ENCODE measurements around the gene MGP.

Gene MGP

DNA sequence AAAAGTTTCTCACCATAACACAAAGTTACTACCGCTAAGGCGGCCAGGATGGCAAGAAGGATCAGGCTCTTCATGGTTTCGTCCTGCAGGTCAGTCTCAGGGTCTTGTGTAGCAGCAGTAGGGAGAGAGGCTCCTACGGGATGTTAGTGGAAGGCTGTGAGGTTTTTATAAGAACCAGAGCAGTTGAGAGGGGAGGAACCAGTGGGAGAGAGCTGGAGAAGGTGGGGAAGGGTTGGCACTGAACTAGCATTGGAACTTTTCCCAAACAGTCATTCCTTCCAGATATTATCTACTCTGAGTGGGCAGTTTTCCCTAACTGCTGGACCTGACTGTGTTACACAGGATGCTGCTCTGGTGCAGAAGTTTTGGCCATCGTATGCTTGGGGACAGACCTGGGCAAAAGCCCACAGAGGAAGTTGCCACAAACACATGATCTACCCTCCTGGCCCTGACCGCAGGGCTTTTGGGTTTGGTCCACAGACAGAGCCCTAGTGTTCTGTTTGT is at the start of gene MGP:
MGP (minus strand) TSS at position 137 of the 504 bp plus-strand sequence; CDS start at position 74, 63 bp downstream.
- Histone ChIP-seq H3K27me3 (ENCODE audit: control insufficient read depth in 5 of 5, insufficient read depth in 4 of 5, low read length in 5 of 5) (no peaks in the 10 kb centered on the region), H3K4me3 (ENCODE audit: low read depth in 1 of 5, low read length in 5 of 5) (peak within 1 kb of the TSS; percentile 48 to 76 (median 64))

DNA sequence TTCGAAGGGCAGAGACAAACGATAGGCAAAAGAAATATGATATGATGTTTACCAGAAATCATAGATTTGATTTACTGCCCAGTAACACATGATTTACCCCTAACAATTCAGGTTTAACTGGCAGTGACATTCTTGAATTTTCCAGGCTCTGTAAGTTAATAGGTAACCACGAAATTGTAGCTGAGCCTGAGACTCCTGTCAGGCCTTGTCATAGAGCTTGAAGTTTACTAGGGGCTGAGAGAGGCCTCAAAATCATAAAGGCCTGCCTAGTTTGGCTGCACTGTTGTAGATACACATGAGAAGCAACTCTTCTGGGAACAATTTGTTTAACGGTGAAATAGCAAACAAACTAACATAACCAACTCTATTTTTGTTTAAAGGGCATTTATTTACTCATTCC is 49.4 kb upstream of the MGP start:
- H3K27ac ChIP-seq (ENCODE audit: low read depth, low read length): no peak overlapping the region
- H3K9ac ChIP-seq (ENCODE audit: low read length in 5 of 5): no peak overlapping the region
- no peak overlapping the region for H3K4me3 ChIP-seq (ENCODE audit: low read depth in 1 of 5, low read length in 5 of 5)
- no peaks in the 10 kb centered on the region for H3K27me3 ChIP-seq (ENCODE audit: control insufficient read depth in 5 of 5, insufficient read depth in 4 of 5, low read length in 5 of 5)
- H3K4me1 ChIP-seq (ENCODE audit: control insufficient read depth in 5 of 5, insufficient read depth in 5 of 5, low read length in 5 of 5): no peaks in the 10 kb centered on the region
- no peaks in the 10 kb centered on the region for H3K9me3 ChIP-seq (ENCODE audit: control insufficient read depth in 5 of 5, low read length in 5 of 5)
- no peaks in the 10 kb centered on the region for H3K36me3 ChIP-seq (ENCODE audit: control insufficient read depth in 5 of 5, insufficient read depth in 5 of 5, low read length in 5 of 5)

More for the DNA sequence above, at the start of gene MGP:
- Histone ChIP-seq H3K9me3 (ENCODE audit: control insufficient read depth in 5 of 5, low read length in 5 of 5) (no peaks in the 10 kb centered on the region), H3K27ac (ENCODE audit: low read depth, low read length) (peak within 1 kb of the TSS; percentile 76), H3K4me1 (ENCODE audit: control insufficient read depth in 5 of 5, insufficient read depth in 5 of 5, low read length in 5 of 5) (peaks cover 0 to 27% (median 19%) of the 10 kb centered on the region in 5 donors), H3K36me3 (ENCODE audit: control insufficient read depth in 5 of 5, insufficient read depth in 5 of 5, low read length in 5 of 5) (peaks cover 0 to 7% (median 0%) of the 10 kb centered on the region in 5 donors), H3K9ac (ENCODE audit: low read length in 5 of 5) (peak within 1 kb of the TSS; percentile 22 to 75 (median 65))

GRCh38 chr12:14934511-14934910 is 48.9 kb upstream of the MGP start:
- Histone ChIP-seq H3K4me3 (ENCODE audit: low read depth in 1 of 5, low read length in 5 of 5) (no peak overlapping the region), H3K4me1 (ENCODE audit: control insufficient read depth in 5 of 5, insufficient read depth in 5 of 5, low read length in 5 of 5) (no peaks in the 10 kb centered on the region), H3K9ac (ENCODE audit: low read length in 5 of 5) (no peak overlapping the region), H3K27ac (ENCODE audit: low read depth, low read length) (no peak overlapping the region), H3K36me3 (ENCODE audit: control insufficient read depth in 5 of 5, insufficient read depth in 5 of 5, low read length in 5 of 5) (no peaks in the 10 kb centered on the region), H3K9me3 (ENCODE audit: control insufficient read depth in 5 of 5, low read length in 5 of 5) (no peaks in the 10 kb centered on the region), H3K27me3 (ENCODE audit: control insufficient read depth in 5 of 5, insufficient read depth in 4 of 5, low read length in 5 of 5) (no peaks in the 10 kb centered on the region)

- H3K36me3 ChIP-seq (ENCODE audit: control insufficient read depth in 5 of 5, insufficient read depth in 5 of 5, low read length in 5 of 5): no peaks in the 10 kb centered on the region
- H3K9ac ChIP-seq (ENCODE audit: low read length in 5 of 5): no peak overlapping the region
- peaks cover 0 to 6% (median 0%) of the 10 kb centered on the region in 5 donors for H3K4me1 ChIP-seq (ENCODE audit: control insufficient read depth in 5 of 5, insufficient read depth in 5 of 5, low read length in 5 of 5)
- no peaks in the 10 kb centered on the region for H3K9me3 ChIP-seq (ENCODE audit: control insufficient read depth in 5 of 5, low read length in 5 of 5)
- no peak overlapping the region for H3K4me3 ChIP-seq (ENCODE audit: low read depth in 1 of 5, low read length in 5 of 5)
- no peak overlapping the region for H3K27ac ChIP-seq (ENCODE audit: low read depth, low read length)
- H3K27me3 ChIP-seq (ENCODE audit: control insufficient read depth in 5 of 5, insufficient read depth in 4 of 5, low read length in 5 of 5): peaks cover 0 to 4% (median 0%) of the 10 kb centered on the region in 5 donors
Measured at GRCh38 chr12:14931791-14932560, 46.3 kb upstream of the MGP start.

- Histone ChIP-seq H3K36me3 (ENCODE audit: control insufficient read depth in 5 of 5, insufficient read depth in 5 of 5, low read length in 5 of 5) (no peaks in the 10 kb centered on the region), H3K9ac (ENCODE audit: low read length in 5 of 5) (no peak overlapping the region), H3K4me3 (ENCODE audit: low read depth in 1 of 5, low read length in 5 of 5) (no peak overlapping the region), H3K27ac (ENCODE audit: low read depth, low read length) (no peak overlapping the region), H3K9me3 (ENCODE audit: control insufficient read depth in 5 of 5, low read length in 5 of 5) (no peaks in the 10 kb centered on the region), H3K27me3 (ENCODE audit: control insufficient read depth in 5 of 5, insufficient read depth in 4 of 5, low read length in 5 of 5) (peaks cover 0 to 4% (median 0%) of the 10 kb centered on the region in 5 donors), H3K4me1 (ENCODE audit: control insufficient read depth in 5 of 5, insufficient read depth in 5 of 5, low read length in 5 of 5) (peaks cover 0 to 6% (median 0%) of the 10 kb centered on the region in 5 donors)
Measured at GRCh38 chr12:14931359-14931758, 45.7 kb upstream of the MGP start.

DNA sequence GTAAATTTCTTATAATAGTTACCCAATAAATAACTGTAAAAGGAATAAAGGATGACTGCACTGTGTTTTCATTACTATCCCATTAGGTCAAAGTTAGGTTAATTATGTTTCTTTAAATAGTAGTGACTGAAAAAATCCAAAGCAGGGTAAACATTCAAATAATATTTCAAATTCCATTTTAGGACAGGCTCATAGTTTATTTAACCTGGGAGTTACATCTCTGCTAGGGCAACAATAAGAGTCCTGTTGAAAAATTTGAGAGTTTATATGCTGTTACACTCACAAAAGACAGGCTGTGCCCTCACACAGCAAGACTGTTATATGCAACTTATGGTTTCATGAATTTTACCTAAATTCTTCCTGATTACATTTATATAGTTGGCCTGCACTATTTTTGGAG is 44.6 kb upstream of the MGP start:
- Histone ChIP-seq H3K4me3 (ENCODE audit: low read depth in 1 of 5, low read length in 5 of 5) (no peak overlapping the region), H3K4me1 (ENCODE audit: control insufficient read depth in 5 of 5, insufficient read depth in 5 of 5, low read length in 5 of 5) (peaks cover 0 to 6% (median 0%) of the 10 kb centered on the region in 5 donors), H3K27ac (ENCODE audit: low read depth, low read length) (no peak overlapping the region)

DNA sequence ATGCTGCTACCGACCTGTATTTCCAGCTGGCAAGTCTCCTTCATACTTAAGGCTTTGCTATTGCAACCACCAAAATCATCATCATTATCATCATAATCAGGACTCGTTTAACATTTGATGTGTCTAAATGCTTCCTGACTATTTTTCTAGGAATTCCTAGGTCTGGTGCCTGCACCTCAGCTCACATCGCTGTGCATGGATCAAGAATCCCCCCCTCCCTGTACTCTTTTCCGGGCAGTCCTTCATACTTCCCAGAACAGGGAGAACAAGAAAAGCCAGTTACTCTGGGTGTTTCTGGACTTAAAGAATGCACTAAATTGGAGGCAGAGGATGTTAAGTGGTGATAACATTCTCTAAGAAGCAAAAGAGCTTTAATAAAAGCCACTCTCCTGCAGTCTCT is 43.3 kb upstream of the MGP start:
- Histone ChIP-seq H3K27ac (ENCODE audit: low read depth, low read length) (no peak overlapping the region), H3K4me1 (ENCODE audit: control insufficient read depth in 5 of 5, insufficient read depth in 5 of 5, low read length in 5 of 5) (peaks cover 0 to 6% (median 0%) of the 10 kb centered on the region in 5 donors), H3K4me3 (ENCODE audit: low read depth in 1 of 5, low read length in 5 of 5) (peak overlapping the region in 1 of 5 donors; percentile 22), H3K27me3 (ENCODE audit: control insufficient read depth in 5 of 5, insufficient read depth in 4 of 5, low read length in 5 of 5) (peaks cover 0 to 4% (median 0%) of the 10 kb centered on the region in 5 donors), H3K36me3 (ENCODE audit: control insufficient read depth in 5 of 5, insufficient read depth in 5 of 5, low read length in 5 of 5) (no peaks in the 10 kb centered on the region), H3K9ac (ENCODE audit: low read length in 5 of 5) (no peak overlapping the region), H3K9me3 (ENCODE audit: control insufficient read depth in 5 of 5, low read length in 5 of 5) (no peaks in the 10 kb centered on the region)

More for the DNA sequence above, 44.6 kb upstream of the MGP start:
- no peaks in the 10 kb centered on the region for H3K36me3 ChIP-seq (ENCODE audit: control insufficient read depth in 5 of 5, insufficient read depth in 5 of 5, low read length in 5 of 5)
- H3K9ac ChIP-seq (ENCODE audit: low read length in 5 of 5): no peak overlapping the region
- H3K9me3 ChIP-seq (ENCODE audit: control insufficient read depth in 5 of 5, low read length in 5 of 5): no peaks in the 10 kb centered on the region
- peaks cover 0 to 4% (median 0%) of the 10 kb centered on the region in 5 donors for H3K27me3 ChIP-seq (ENCODE audit: control insufficient read depth in 5 of 5, insufficient read depth in 4 of 5, low read length in 5 of 5)

- no peak overlapping the region for H3K9ac ChIP-seq (ENCODE audit: low read length in 5 of 5)
- no peak overlapping the region for H3K27ac ChIP-seq (ENCODE audit: low read depth, low read length)
- no peak overlapping the region for H3K4me3 ChIP-seq (ENCODE audit: low read depth in 1 of 5, low read length in 5 of 5)
- H3K4me1 ChIP-seq (ENCODE audit: control insufficient read depth in 5 of 5, insufficient read depth in 5 of 5, low read length in 5 of 5): peaks cover 0 to 6% (median 0%) of the 10 kb centered on the region in 5 donors
- H3K27me3 ChIP-seq (ENCODE audit: control insufficient read depth in 5 of 5, insufficient read depth in 4 of 5, low read length in 5 of 5): peaks cover 0 to 4% (median 0%) of the 10 kb centered on the region in 5 donors
- no peaks in the 10 kb centered on the region for H3K36me3 ChIP-seq (ENCODE audit: control insufficient read depth in 5 of 5, insufficient read depth in 5 of 5, low read length in 5 of 5)
- no peaks in the 10 kb centered on the region for H3K9me3 ChIP-seq (ENCODE audit: control insufficient read depth in 5 of 5, low read length in 5 of 5)
Measured at GRCh38 chr12:14927267-14927666, 41.6 kb upstream of the MGP start.

DNA sequence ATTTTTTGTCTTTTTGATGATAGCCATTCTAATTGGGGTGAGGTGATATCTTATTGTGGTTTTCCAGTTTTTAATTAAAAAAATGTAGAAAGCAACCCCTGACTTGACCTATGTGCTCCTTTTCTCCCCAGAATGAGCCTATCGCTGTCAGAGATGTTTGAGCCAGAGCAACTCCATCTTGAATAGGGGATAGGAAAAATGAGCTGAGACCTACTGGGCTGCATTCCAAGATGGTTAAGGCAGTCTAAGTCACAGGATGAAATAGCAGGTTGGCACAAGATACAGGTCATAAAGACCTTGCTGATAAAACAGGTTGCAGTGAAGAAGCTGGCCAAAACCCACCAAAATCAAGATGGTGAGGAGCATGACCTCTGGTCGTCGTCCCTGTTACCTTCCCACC is 38.9 kb upstream of the MGP start:
- H3K4me3 ChIP-seq (ENCODE audit: low read depth in 1 of 5, low read length in 5 of 5): no peak overlapping the region
- H3K27ac ChIP-seq (ENCODE audit: low read depth, low read length): no peak overlapping the region
- peaks cover 0 to 6% (median 0%) of the 10 kb centered on the region in 5 donors for H3K4me1 ChIP-seq (ENCODE audit: control insufficient read depth in 5 of 5, insufficient read depth in 5 of 5, low read length in 5 of 5)
- H3K27me3 ChIP-seq (ENCODE audit: control insufficient read depth in 5 of 5, insufficient read depth in 4 of 5, low read length in 5 of 5): peaks cover 0 to 4% (median 0%) of the 10 kb centered on the region in 5 donors
- no peak overlapping the region for H3K9ac ChIP-seq (ENCODE audit: low read length in 5 of 5)
- H3K36me3 ChIP-seq (ENCODE audit: control insufficient read depth in 5 of 5, insufficient read depth in 5 of 5, low read length in 5 of 5): no peaks in the 10 kb centered on the region
- H3K9me3 ChIP-seq (ENCODE audit: control insufficient read depth in 5 of 5, low read length in 5 of 5): no peaks in the 10 kb centered on the region

- no peak overlapping the region for H3K4me3 ChIP-seq (ENCODE audit: low read depth in 1 of 5, low read length in 5 of 5)
- H3K4me1 ChIP-seq (ENCODE audit: control insufficient read depth in 5 of 5, insufficient read depth in 5 of 5, low read length in 5 of 5): peaks cover 0 to 3% (median 0%) of the 10 kb centered on the region in 5 donors
- H3K27me3 ChIP-seq (ENCODE audit: control insufficient read depth in 5 of 5, insufficient read depth in 4 of 5, low read length in 5 of 5): peaks cover 0 to 2% (median 0%) of the 10 kb centered on the region in 5 donors
- H3K27ac ChIP-seq (ENCODE audit: low read depth, low read length): no peak overlapping the region
- peaks cover 0 to 3% (median 0%) of the 10 kb centered on the region in 5 donors for H3K36me3 ChIP-seq (ENCODE audit: control insufficient read depth in 5 of 5, insufficient read depth in 5 of 5, low read length in 5 of 5)
- no peak overlapping the region for H3K9ac ChIP-seq (ENCODE audit: low read length in 5 of 5)
- no peaks in the 10 kb centered on the region for H3K9me3 ChIP-seq (ENCODE audit: control insufficient read depth in 5 of 5, low read length in 5 of 5)
Measured at GRCh38 chr12:14923944-14924343, 38.3 kb upstream of the MGP start.
